GM06990 (cell line): ENCODE measurements around the gene DIO1.

Experiments used
- DNase-seq: peaks from one replicate; pipeline ENCODE4 v3.0.0-alpha.2; 2011; ENCODE audit not compliant: insufficient read length; ENCODE audit errors: extremely low read depth
- H3K27me3 ChIP-seq: replicated peaks from 2 replicates; pipeline ENCODE4 v1.6.0; 2011; ENCODE audit warnings: low read length; ENCODE audit not compliant: control insufficient read depth, insufficient read depth
- H3K36me3 ChIP-seq: 2 replicates; pipeline ENCODE4 v1.5.1; 2011; ENCODE audit warnings: low read length; ENCODE audit not compliant: control insufficient read depth, insufficient read depth
- H3K4me3 ChIP-seq: replicated peaks from 2 replicates; pipeline ENCODE4 v1.5.1; 2011; ENCODE audit warnings: low read depth, mild to moderate bottlenecking, control low read depth, low read length
- TF ChIP-seq, protein P1 (sequence below): IDR thresholded peaks from 2 replicates; pipeline ENCODE4 v1.5.1; 2011; ENCODE audit warnings: low read length, control low read depth, mild to moderate bottlenecking, inconsistent platforms; ENCODE audit not compliant: insufficient read depth, poor library complexity, severe bottlenecking

DIO1 gene

DNA sequence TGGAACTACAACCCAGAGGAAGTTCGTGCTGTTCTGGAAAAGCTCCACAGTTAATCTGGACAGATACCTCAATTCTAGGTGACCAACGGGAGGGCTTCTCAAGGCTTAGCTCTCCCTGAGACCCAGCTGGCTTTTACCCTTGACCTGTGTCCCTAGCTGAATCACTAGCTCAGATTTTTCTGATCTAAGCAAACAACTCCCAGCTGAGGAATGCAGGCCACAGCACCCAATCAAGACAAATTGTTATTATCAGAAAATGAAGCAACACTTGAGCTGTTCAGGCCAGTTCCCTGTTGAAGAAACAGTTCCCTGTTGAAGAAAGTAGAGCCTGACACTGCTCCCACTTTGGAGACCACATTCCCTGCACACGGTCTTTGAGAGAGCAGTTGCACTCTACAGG, 16.0 kb downstream of the DIO1 start:
- no peaks in the 10 kb centered on the region for H3K27me3 ChIP-seq
- H3K36me3 ChIP-seq: no peaks in the 10 kb centered on the region; the same call in none of the 2 replicates
- TF ChIP-seq, protein P1, sequence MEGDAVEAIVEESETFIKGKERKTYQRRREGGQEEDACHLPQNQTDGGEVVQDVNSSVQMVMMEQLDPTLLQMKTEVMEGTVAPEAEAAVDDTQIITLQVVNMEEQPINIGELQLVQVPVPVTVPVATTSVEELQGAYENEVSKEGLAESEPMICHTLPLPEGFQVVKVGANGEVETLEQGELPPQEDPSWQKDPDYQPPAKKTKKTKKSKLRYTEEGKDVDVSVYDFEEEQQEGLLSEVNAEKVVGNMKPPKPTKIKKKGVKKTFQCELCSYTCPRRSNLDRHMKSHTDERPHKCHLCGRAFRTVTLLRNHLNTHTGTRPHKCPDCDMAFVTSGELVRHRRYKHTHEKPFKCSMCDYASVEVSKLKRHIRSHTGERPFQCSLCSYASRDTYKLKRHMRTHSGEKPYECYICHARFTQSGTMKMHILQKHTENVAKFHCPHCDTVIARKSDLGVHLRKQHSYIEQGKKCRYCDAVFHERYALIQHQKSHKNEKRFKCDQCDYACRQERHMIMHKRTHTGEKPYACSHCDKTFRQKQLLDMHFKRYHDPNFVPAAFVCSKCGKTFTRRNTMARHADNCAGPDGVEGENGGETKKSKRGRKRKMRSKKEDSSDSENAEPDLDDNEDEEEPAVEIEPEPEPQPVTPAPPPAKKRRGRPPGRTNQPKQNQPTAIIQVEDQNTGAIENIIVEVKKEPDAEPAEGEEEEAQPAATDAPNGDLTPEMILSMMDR: no peak
- DNase-seq: no peak
- H3K4me3 ChIP-seq: no peak overlapping the region

DNA sequence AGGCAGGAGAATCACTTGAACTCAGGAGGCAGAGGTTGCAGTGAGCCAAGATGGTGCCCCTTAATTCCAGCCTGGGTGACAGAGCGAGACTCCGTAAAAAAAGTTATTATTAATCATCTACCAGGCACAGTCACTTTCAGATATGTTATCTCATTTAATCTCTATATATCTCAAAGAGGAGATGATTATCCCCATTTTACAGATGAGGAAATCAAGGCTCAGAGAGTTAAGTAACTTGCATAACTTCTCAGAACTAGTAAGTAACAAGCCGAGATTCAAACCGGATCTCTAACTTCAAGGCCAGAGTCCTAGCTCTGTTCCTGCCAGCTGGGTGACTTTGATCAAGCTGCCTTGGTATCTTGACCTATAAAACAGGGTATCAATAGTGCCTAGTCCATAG, 17.5 kb downstream of the DIO1 start:
- Histone ChIP-seq H3K4me3 (no peak overlapping the region), H3K36me3 (peaks cover 1% of the 10 kb centered on the region), H3K27me3 (no peaks in the 10 kb centered on the region)
- no peak for DNase-seq
- TF ChIP-seq, protein P1: no peak

DNA sequence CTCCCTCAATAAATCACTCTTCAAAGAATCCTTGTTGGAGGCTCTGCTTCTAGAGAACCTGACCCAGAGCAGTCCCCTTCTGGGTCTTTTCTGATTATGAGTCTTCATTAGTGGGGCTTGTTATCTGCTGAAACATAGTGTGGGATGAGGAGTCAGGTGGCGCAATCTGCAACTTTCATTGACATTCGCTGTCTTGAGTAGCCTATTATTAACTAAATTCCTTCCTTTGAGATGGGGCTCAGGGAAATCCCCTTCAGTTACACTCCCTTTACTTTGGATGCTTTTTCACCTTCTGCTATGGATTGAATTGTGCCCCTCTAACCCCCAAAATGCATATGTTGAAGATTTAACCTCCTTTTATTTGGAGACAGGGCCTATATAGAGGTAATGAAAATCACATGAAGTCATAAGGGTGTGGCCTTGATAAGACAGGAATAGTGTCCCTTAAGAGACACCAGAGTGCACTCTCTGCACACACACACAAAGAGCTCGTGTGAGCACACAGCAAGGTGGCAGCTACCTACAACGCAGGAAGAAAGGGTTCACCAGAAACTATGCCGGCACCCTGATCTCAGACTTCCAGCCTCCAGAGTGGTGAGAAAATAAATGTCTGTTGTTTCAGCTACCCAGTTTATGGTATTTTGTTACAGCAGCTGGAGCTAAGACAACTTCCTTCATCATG, 19.5 kb downstream of the DIO1 start:
- no peak for DNase-seq
- no peaks in the 10 kb centered on the region for H3K27me3 ChIP-seq
- H3K36me3 ChIP-seq: peaks cover 1% of the 10 kb centered on the region
- TF ChIP-seq, protein P1: no peak
- H3K4me3 ChIP-seq: no peak overlapping the region

DNA sequence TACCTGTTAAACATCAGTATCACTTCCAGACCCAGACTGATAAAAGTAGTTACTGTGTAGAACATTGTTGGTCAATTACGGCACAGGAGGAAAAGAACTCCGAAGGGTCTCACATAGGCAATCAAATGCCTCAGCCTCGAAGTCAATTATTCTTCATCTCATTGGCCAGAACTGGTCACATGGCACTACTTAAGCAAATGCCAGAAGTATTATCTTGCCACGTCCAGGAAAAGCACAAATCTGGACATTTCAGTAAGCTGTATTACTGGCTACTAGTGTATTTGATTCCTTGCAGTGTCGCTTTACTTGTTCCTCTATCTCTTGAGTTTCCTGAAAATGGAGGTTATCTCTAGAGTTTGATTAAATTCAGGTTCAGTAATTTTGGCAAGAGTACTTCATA, 24.4 kb downstream of the DIO1 start:
- Histone ChIP-seq H3K27me3 (no peaks in the 10 kb centered on the region), H3K36me3 (peaks cover 3% of the 10 kb centered on the region), H3K4me3 (no peak overlapping the region)
- TF ChIP-seq, protein P1: no peak
- DNase-seq: no peak

DNA sequence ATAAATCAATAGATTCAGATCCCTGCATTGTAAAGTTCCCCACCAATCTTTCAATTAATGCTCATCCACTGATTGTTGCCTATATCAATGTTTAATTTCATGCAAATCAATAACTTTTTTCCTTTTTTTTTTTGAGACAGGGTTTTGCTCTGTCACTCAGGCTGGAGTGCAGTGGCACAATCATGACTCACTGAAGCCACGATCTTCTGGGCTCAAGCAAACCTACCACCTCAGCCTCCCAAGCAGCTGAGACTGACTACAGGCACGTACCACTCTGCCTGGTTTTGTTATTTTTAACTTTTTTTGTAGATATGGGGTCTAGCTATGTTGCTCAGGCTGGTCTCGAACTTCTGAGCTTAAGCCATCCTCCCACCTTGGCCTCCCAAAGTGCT, 25.7 kb downstream of the DIO1 start:
- no peak for DNase-seq
- TF ChIP-seq, protein P1: no peak
- no peak overlapping the region for H3K4me3 ChIP-seq
- no peaks in the 10 kb centered on the region for H3K27me3 ChIP-seq
- H3K36me3 ChIP-seq: peaks cover 3% of the 10 kb centered on the region
